GM12878 (cell line): ENCODE data around the gene JAG1. TPM values are rescaled to one million over a fixed set of nuclear protein-coding genes. Genes with fewer than 3 reads are reported as not detected.

Experiments used
- ATAC-seq: fragments of 200-7000 bp; cut with Tn5 transposase; 3 replicates; pipeline ENCODE4 v1.9.1; 2020; ENCODE audit warnings: mild to moderate bottlenecking, moderate library complexity
- BruUV-seq: library from RNA; stranded (reverse); fragments of 400-500 nt; replicated peaks from 2 replicates; lab custom pipeline; 2021; lab: Mats Ljungman, UMichigan
- CTCF ChIA-PET: fragments of 300-600 bp; sonication (Branson Sonifier 250); formaldehyde crosslinking; extraction: SDS; loops from one replicate; lab custom pipeline; 2021; ENCODE audit warnings: inconsistent platforms; lab: Yijun Ruan, JAX
- POLR2A ChIA-PET: fragments of 350-600 bp; formaldehyde crosslinking; extraction: SDS; loops from one replicate; lab custom pipeline; 2021; ENCODE audit warnings: inconsistent platforms; lab: Charles Lee
- RAD21 ChIA-PET: fragments of 300-600 bp; sonication (Branson Sonifier 250); formaldehyde crosslinking; loops from one replicate; lab custom pipeline; 2023; ENCODE audit warnings: antibody characterized with exemption; ENCODE audit not compliant: unreplicated experiment; lab: Charles Lee
- SMC1A ChIA-PET: fragments of 300-600 bp; sonication (Branson Sonifier 250); formaldehyde crosslinking; loops from one replicate; lab custom pipeline; 2023; ENCODE audit not compliant: unreplicated experiment, uncharacterized antibody; lab: Charles Lee
- DNase-seq: peaks from one replicate; pipeline ENCODE4 v3.0.0-alpha.2; 2011; ENCODE audit warnings: low read depth, low spot score
- FAIRE-seq: peaks from 3 replicates; lab custom pipeline; 2011; peaks lifted over from hg19 to GRCh38; lab: Jason Lieb, UNC
- H2AFZ ChIP-seq: 2 replicates; pipeline ENCODE4 v1.6.0; 2011; ENCODE audit warnings: low read depth, low read length, control low read depth; ENCODE audit not compliant: control insufficient read depth
- H3K27ac ChIP-seq: 2 replicates; pipeline ENCODE4 v1.5.1; 2011; ENCODE audit warnings: control low read depth; ENCODE audit not compliant: control insufficient read depth, insufficient read depth
- H3K27me3 ChIP-seq, 2 experiments: replicated peaks in 1 of 2; 2 replicates each; pipeline versions ENCODE4 v1.6.0 to v1.6.1; 2011; ENCODE audit warnings: low read length in 1 of 2; ENCODE audit not compliant: control insufficient read depth in 2 of 2, insufficient read depth in 2 of 2
- H3K36me3 ChIP-seq, 2 experiments: 2 replicates each; pipeline ENCODE4 v1.5.1; 2011; ENCODE audit warnings: low read length in 1 of 2; ENCODE audit not compliant: control insufficient read depth in 2 of 2, insufficient read depth in 2 of 2
- H3K4me1 ChIP-seq: 2 replicates; pipeline ENCODE4 v1.6.1; 2011; ENCODE audit warnings: mild to moderate bottlenecking, low read length, moderate library complexity, mixed read lengths; ENCODE audit not compliant: control insufficient read depth, insufficient read depth
- H3K4me2 ChIP-seq: 2 replicates; pipeline ENCODE4 v1.6.0; 2011; ENCODE audit warnings: control low read depth; ENCODE audit not compliant: control insufficient read depth, insufficient read depth
- H3K4me3 ChIP-seq: fragments of 200-600 bp; sonication (generic); 2 replicates; pipeline ENCODE4 v1.5.1; 2016
- H3K79me2 ChIP-seq: 2 replicates; pipeline ENCODE4 v1.6.0; 2011; ENCODE audit warnings: low read length; ENCODE audit not compliant: control insufficient read depth, insufficient read depth
- H3K9ac ChIP-seq: 2 replicates; pipeline ENCODE4 v1.8.0; 2011; ENCODE audit warnings: low read length, control low read depth, mixed read lengths; ENCODE audit not compliant: control insufficient read depth, insufficient read depth
- H3K9me3 ChIP-seq: replicated peaks from 3 replicates; pipeline ENCODE4 v1.5.1; 2011; ENCODE audit warnings: mild to moderate bottlenecking, low read length; ENCODE audit not compliant: control insufficient read depth, insufficient read depth
- H4K20me1 ChIP-seq: 2 replicates; pipeline ENCODE4 v1.6.0; 2011; ENCODE audit not compliant: control insufficient read depth, insufficient read depth
- ASH2L ChIP-seq: fragments of 300-600, 200-600 bp; sonication (generic); IDR thresholded peaks from 2 replicates; pipeline ENCODE4 v1.6.1; 2017; ENCODE audit warnings: low read depth, mild to moderate bottlenecking, borderline replicate concordance
- CREM ChIP-seq: IDR thresholded peaks from 2 replicates; pipeline ENCODE4 v1.6.1; 2014; ENCODE audit warnings: antibody characterized with exemption, low read depth
- FOXM1 ChIP-seq: IDR thresholded peaks from 2 replicates; pipeline ENCODE4 v1.6.1; 2012; ENCODE audit warnings: low read depth, mild to moderate bottlenecking, inconsistent platforms, low read length, moderate library complexity
- NFXL1 ChIP-seq: fragments of 450-650 bp; IDR thresholded peaks from 2 replicates; pipeline ENCODE4 v1.6.1; 2017; ENCODE audit warnings: antibody characterized with exemption, mild to moderate bottlenecking, borderline replicate concordance
- NFYA ChIP-seq: IDR thresholded peaks from 2 replicates; pipeline ENCODE4 v1.6.1; 2011; ENCODE audit warnings: low read depth, mild to moderate bottlenecking, low read length, improper control_type of control experiment, borderline replicate concordance
- PML ChIP-seq: IDR thresholded peaks from 2 replicates; pipeline ENCODE4 v1.6.1; 2012; ENCODE audit warnings: low read length, inconsistent platforms
- RBBP5 ChIP-seq: fragments of 200-600 bp; sonication (generic); conservative IDR thresholded peaks from 2 replicates; pipeline ENCODE4 v1.6.1; 2016
- TARDBP ChIP-seq: IDR thresholded peaks from 2 replicates; pipeline ENCODE4 v1.6.1; 2016; ENCODE audit warnings: borderline replicate concordance
- TCF3 ChIP-seq: IDR thresholded peaks from 2 replicates; pipeline ENCODE4 v1.6.1; 2012; ENCODE audit warnings: low read depth, mild to moderate bottlenecking, low read length, borderline replicate concordance; ENCODE audit not compliant: insufficient read depth
- WGBS: methylation state at CpG from one replicate; pipeline ENCODE4 v1.1.6; 2016; ENCODE audit warnings: low lambda C conversion rate; ENCODE audit not compliant: insufficient replicate concordance, insufficient coverage; ENCODE audit errors: missing lambda C conversion rate; 5-methylcytosine and 5-hydroxymethylcytosine counted together
- in situ Hi-C: fragments of 300-500 bp; cut with MboI; formaldehyde crosslinking; loops from 9 replicates; pipeline ENCODE4 v1.14.3; 2018; ENCODE audit warnings: mixed read lengths
- intact Hi-C: fragments of 100-400 bp; cut with micrococcal nuclease; formaldehyde crosslinking; loops from one replicate; pipeline ENCODE4 v1.14.2; 2022; ENCODE audit not compliant: unreplicated experiment
- polyA plus RNA-seq, 11 experiments: library from polyadenylated mRNA; depleted of rRNA in 4 of 11; unstranded in 6 of 11; stranded (reverse) in 5 of 11; fragments of >200 nt; fragmentation: Nextera tagmentation in 4 of 11; fragmentation: Illumina TruSeq in 1 of 11; extraction: Ambion mirVana in 4 of 11; extraction: Trizol in 1 of 11; gene quantifications; 1 replicate in 1 of 11; 2 replicates in 10 of 11; pipeline versions ENCODE4 v1.2.1 to v1.2.3, GENCODE V29; 2011 to 2016; ENCODE audit warnings: inconsistent platforms in 2 of 11, missing spikeins in 2 of 11, low read depth in 1 of 11
- total RNA-seq, 4 experiments: library from RNA; depleted of rRNA in 3 of 4; stranded (reverse); fragments of >200 nt in 3 of 4; fragmentation: Illumina TruSeq in 1 of 4; extraction: Trizol in 1 of 4; gene quantifications; 2 replicates each; pipeline versions ENCODE4 v1.2.1 to v1.2.3, GENCODE V29; 2013 to 2021
- TF ChIP-seq, protein P1 (sequence below): IDR thresholded peaks from 2 replicates; pipeline ENCODE4 v1.6.1; 2012; ENCODE audit warnings: improper control_type of control experiment, low read depth, low read length; ENCODE audit not compliant: insufficient replicate concordance
- TF ChIP-seq, protein P2 (sequence below): IDR thresholded peaks from 2 replicates; pipeline ENCODE4 v1.6.1; 2011; ENCODE audit warnings: low read depth, low read length, improper control_type of control experiment, borderline replicate concordance

JAG1 gene
- total and polyA plus RNA-seq, 10 of the 15 experiments (the other 5 are each of a cell fraction or from before 2014, with no cell fraction given), result 0.66 to 6.9 (median 1.8) TPM

DNA sequence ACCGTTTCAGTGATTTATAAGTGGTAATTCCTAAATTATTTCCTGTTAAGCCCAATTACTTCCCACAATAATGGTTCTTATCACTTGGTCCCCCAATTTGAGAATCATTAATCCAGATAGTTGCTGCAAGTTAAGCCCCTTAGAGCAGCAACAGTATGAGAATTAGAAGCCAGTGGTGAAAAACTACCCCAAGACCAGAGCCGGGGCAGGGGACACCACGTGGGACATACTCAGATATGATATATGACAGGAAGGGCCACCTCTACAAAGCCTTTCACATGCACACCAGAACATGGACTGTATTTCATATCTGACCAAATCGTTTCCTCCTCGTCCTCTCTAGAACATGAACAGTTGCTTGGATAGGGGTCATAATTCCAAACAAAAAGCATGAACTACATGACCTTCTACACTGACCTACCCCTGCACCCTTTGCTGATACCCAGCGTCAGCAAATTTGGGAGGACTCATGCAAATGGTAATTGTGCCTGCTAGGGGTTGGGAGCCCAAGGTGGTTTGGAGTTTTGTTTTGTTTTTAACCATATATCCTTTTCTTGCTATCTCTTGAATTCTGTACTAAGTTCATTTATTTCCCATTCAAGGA lies 3.9 kb downstream of the JAG1 start:
- Histone ChIP-seq H3K9ac (peak overlapping the region; percentile 21; the same call in 1 of the 2 replicates), H3K79me2 (peaks cover 10% of the 10 kb centered on the region), H3K9me3 (no peaks in the 10 kb centered on the region), H2AFZ (no peak overlapping the region), H4K20me1 (no peaks in the 10 kb centered on the region; the same call in 1 of the 2 replicates), H3K27me3 (no peaks in the 10 kb centered on the region), H3K36me3 (no peaks in the 10 kb centered on the region; a peak in 2 of 4 replicates), H3K4me1 (peaks cover 27% of the 10 kb centered on the region), H3K4me2 (peak overlapping the region; percentile 32), H3K4me3 (peak overlapping the region; percentile 81), H3K27ac (peak overlapping the region; percentile 47; the same call in 1 of the 2 replicates)
- in situ Hi-C loops (loop anchor here (5.0 to 10.0 kb wide), 2 partner anchors 602 to 875 kb away; no protein-coding TSS in a partner anchor), intact Hi-C loops (loop anchor here (2.0 to 10.0 kb wide), 8 partner anchors 117 to 787 kb away; no protein-coding TSS in a partner anchor)
- TF ChIP-seq, protein P1, sequence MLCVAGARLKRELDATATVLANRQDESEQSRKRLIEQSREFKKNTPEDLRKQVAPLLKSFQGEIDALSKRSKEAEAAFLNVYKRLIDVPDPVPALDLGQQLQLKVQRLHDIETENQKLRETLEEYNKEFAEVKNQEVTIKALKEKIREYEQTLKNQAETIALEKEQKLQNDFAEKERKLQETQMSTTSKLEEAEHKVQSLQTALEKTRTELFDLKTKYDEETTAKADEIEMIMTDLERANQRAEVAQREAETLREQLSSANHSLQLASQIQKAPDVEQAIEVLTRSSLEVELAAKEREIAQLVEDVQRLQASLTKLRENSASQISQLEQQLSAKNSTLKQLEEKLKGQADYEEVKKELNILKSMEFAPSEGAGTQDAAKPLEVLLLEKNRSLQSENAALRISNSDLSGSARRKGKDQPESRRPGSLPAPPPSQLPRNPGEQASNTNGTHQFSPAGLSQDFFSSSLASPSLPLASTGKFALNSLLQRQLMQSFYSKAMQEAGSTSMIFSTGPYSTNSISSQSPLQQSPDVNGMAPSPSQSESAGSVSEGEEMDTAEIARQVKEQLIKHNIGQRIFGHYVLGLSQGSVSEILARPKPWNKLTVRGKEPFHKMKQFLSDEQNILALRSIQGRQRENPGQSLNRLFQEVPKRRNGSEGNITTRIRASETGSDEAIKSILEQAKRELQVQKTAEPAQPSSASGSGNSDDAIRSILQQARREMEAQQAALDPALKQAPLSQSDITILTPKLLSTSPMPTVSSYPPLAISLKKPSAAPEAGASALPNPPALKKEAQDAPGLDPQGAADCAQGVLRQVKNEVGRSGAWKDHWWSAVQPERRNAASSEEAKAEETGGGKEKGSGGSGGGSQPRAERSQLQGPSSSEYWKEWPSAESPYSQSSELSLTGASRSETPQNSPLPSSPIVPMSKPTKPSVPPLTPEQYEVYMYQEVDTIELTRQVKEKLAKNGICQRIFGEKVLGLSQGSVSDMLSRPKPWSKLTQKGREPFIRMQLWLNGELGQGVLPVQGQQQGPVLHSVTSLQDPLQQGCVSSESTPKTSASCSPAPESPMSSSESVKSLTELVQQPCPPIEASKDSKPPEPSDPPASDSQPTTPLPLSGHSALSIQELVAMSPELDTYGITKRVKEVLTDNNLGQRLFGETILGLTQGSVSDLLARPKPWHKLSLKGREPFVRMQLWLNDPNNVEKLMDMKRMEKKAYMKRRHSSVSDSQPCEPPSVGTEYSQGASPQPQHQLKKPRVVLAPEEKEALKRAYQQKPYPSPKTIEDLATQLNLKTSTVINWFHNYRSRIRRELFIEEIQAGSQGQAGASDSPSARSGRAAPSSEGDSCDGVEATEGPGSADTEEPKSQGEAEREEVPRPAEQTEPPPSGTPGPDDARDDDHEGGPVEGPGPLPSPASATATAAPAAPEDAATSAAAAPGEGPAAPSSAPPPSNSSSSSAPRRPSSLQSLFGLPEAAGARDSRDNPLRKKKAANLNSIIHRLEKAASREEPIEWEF, result no peak
- TF ChIP-seq NFYA (no peak), ASH2L (no peak), TARDBP (no peak), CREM (no peak), PML (no peak), NFXL1 (no peak), TCF3 (no peak), FOXM1 (no peak), RBBP5 (no peak)
- TF ChIP-seq, protein P2, sequence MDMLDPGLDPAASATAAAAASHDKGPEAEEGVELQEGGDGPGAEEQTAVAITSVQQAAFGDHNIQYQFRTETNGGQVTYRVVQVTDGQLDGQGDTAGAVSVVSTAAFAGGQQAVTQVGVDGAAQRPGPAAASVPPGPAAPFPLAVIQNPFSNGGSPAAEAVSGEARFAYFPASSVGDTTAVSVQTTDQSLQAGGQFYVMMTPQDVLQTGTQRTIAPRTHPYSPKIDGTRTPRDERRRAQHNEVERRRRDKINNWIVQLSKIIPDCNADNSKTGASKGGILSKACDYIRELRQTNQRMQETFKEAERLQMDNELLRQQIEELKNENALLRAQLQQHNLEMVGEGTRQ, result no peak
- FAIRE-seq, result no peak
- WGBS, result 17% methylated on average over 6 of the region's 6 CpGs
- POLR2A ChIA-PET, result interaction anchor here (0.5 to 0.7 kb wide), 2 partner anchors 287 to 586 kb away, joined by 4 to 5 read pairs; no protein-coding TSS in a partner anchor
- CTCF ChIA-PET, result interaction anchor here (0.6 to 2.6 kb wide), 11 partner anchors 14 to 1731 kb away, joined by 3 to 14 read pairs (median 4); partner anchors contain the start of genes MKKS and SLX4IP
- BruUV-seq, result no TSS peak
- RAD21 ChIA-PET, result interaction anchor here (0.7 to 3.6 kb wide), 7 partner anchors 16 to 876 kb away, joined by 3 to 30 read pairs (median 4); no protein-coding TSS in a partner anchor
- SMC1A ChIA-PET, result interaction anchor here (0.7 to 2.1 kb wide), 8 partner anchors 11 to 643 kb away, joined by 3 to 15 read pairs (median 4); no protein-coding TSS in a partner anchor
- DNase-seq, result no peak
- ATAC-seq, result no peak
